Activated CD8-positive, alpha-beta memory T cell treated with anti-CD3 and anti-CD28 coated beads, Interleukin-2, amount 10 ng/mL, durations not matched to agents 7 days and 5 days (primary cell): ENCODE data around the gene RUNX1. TPM values are rescaled to one million over a fixed set of nuclear protein-coding genes. Genes with fewer than 3 reads are reported as not detected.
A peak's percentile ranks its signal among the peaks of the same experiment; 100 is the strongest.

Experiments
- ATAC-seq: fragments of 150-1000 bp; cut with Tn5 transposase; one replicate; pipeline ENCODE4 v1.10.0; 2021; ENCODE audit warnings: moderate library complexity
- CTCF ChIA-PET: fragments of 350-600 bp; sonication (Branson Sonifier 250); formaldehyde crosslinking; loops from one replicate; lab custom pipeline; 2021; ENCODE audit warnings: antibody characterized with exemption; lab: Charles Lee
- DNase-seq: peaks from one replicate; pipeline ENCODE4 v3.0.0-alpha.2; 2020
- H3K27ac Mint-ChIP-seq: one replicate; pipeline ENCODE4 v1.8.0; 2021; ENCODE audit warnings: mild to moderate bottlenecking, mixed read lengths
- H3K27me3 Mint-ChIP-seq: one replicate; pipeline ENCODE4 v1.8.0; 2021; ENCODE audit warnings: mixed read lengths
- H3K36me3 Mint-ChIP-seq: one replicate; pipeline ENCODE4 v1.8.0; 2021; ENCODE audit warnings: mild to moderate bottlenecking, mixed read lengths
- H3K4me1 Mint-ChIP-seq: one replicate; pipeline ENCODE4 v1.8.0; 2021; ENCODE audit warnings: mixed read lengths
- H3K4me3 Mint-ChIP-seq: one replicate; pipeline ENCODE4 v1.8.0; 2021; ENCODE audit warnings: mild to moderate bottlenecking, moderate library complexity, mixed read lengths
- H3K9me3 Mint-ChIP-seq: one replicate; pipeline ENCODE4 v1.8.0; 2022; ENCODE audit warnings: low read depth, mixed read lengths
- total RNA-seq, 2 experiments: library from RNA; stranded (reverse); gene quantifications; one replicate each; pipeline ENCODE4 v1.2.3, GENCODE V29; 2021

Gene RUNX1
- total RNA-seq, 2 experiments from 2014 or later, result 23.3 to 35.3 TPM

DNA sequence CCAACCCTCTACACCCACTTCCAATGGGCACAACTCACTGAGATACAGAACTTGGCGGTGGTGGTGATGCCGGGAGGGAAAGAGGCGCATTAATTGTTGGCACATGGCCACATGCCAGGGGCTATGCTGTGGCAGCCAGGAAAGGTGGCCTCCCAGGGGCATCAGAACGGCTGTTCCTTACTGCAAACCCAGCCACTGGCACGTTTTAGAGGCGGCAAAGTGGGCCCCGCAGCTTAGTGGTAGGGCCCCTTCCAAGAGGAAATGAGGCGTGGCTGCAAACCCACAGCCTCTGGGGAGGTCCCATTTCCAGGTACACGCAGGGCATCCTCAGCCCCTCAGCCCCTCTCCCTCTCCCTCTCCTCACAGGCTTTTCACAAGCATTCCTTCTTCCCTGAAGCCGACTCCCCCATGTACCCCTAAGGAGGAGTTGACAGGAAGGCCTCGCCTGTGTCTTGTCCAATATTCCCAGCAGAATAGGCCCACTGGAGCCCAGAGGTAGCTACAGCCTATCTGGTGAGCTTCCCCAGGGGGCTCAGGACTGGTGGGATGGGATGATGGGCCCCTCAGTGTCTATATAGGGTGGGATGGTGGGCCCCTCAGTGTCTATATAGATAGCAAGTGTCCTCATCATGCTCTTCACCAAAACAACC, 214.1 kb downstream of the RUNX1 start:
- CTCF ChIA-PET, result interaction anchor here (1.1 kb wide), 1 partner anchor 15 kb away, joined by 3 read pairs; no protein-coding TSS in a partner anchor
- Mint-ChIP-seq H3K4me1 (peaks cover 39% of the 10 kb centered on the region), H3K4me3 (no peak overlapping the region), H3K9me3 (no peaks in the 10 kb centered on the region), H3K27me3 (no peaks in the 10 kb centered on the region), H3K27ac (peak overlapping the region; percentile 68), H3K36me3 (peaks cover 44% of the 10 kb centered on the region)
- DNase-seq (peak; percentile 51), ATAC-seq (peak; percentile 47)

DNA sequence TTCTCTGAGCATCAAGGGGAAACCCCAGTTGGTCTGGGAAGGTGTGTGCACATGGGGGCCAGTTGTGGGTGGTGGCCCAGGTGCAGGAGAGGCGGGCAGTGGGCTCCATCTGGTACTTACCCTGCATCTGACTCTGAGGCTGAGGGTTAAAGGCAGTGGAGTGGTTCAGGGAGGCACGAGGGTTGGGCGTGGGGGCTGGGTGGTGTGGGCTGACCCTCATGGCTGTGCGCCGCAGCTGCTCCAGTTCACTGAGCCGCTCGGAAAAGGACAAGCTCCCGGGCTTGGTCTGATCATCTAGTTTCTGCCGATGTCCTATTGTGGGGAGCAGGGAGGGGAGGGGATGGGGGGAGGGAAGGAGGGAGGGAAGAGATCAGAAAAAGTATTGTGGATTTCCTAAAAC, 214.8 kb downstream of the RUNX1 start:
- Mint-ChIP-seq H3K9me3 (no peaks in the 10 kb centered on the region), H3K4me3 (no peak overlapping the region), H3K27me3 (no peaks in the 10 kb centered on the region), H3K27ac (no peak overlapping the region), H3K36me3 (peaks cover 44% of the 10 kb centered on the region), H3K4me1 (peaks cover 32% of the 10 kb centered on the region)
- ATAC-seq (no peak), DNase-seq (no peak)
- CTCF ChIA-PET, result no interaction called here

- H3K9me3 Mint-ChIP-seq, result no peaks in the 10 kb centered on the region
- no peak for ATAC-seq
- DNase-seq, result no peak
- peaks cover 27% of the 10 kb centered on the region for H3K4me1 Mint-ChIP-seq
- H3K27ac Mint-ChIP-seq, result no peak overlapping the region
- H3K27me3 Mint-ChIP-seq, result no peaks in the 10 kb centered on the region
- CTCF ChIA-PET, result no interaction called here
- no peak overlapping the region for H3K4me3 Mint-ChIP-seq
- H3K36me3 Mint-ChIP-seq, result peaks cover 45% of the 10 kb centered on the region
Measured at GRCh38 chr21:34833465-34833864, 215.6 kb downstream of the RUNX1 start.

DNA sequence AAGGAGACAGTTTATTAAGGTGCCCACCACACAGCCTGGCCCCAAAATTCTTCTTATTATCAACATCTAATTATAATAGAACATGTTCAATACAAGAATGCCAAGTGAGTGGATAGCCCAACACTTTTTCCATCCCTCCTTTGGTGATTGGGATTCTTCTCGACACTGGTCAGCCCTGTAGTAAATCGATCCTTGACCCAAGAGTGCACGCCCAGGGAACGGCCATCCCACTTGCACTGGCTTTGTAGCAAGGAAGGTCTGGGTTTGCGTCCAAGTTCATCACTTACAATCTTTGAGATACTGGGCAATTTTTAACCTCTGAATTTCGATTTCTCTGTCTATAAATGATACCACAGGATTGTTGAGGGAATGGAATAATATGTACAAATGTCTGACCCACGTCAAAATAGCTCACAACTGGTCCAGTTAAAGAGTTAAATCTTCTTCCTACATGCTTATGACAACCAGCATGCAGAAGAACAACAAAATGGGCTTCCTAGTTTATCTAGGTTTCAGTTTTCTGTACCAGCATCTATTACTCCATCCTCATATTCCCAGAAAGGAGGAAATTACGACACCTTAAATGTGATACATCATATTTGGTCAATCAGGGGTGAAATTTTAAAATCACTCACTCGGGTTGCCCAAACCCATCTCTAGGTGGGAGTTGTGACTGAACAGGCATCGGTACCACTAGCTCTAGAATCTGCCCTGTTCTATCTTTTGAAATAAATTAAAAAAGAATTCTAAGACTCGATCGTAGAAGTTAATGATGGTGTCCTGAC, 218.5 kb downstream of the RUNX1 start:
- CTCF ChIA-PET, result no interaction called here
- peaks cover 62% of the 10 kb centered on the region for H3K36me3 Mint-ChIP-seq
- no peak for ATAC-seq
- no peak for DNase-seq
- no peak overlapping the region for H3K4me3 Mint-ChIP-seq
- peaks cover 4% of the 10 kb centered on the region for H3K9me3 Mint-ChIP-seq
- H3K27me3 Mint-ChIP-seq, result no peaks in the 10 kb centered on the region
- H3K4me1 Mint-ChIP-seq, result peaks cover 24% of the 10 kb centered on the region
- no peak overlapping the region for H3K27ac Mint-ChIP-seq

- ATAC-seq (no peak), DNase-seq (no peak)
- no peaks in the 10 kb centered on the region for H3K27me3 Mint-ChIP-seq
- H3K27ac Mint-ChIP-seq, result no peak overlapping the region
- H3K36me3 Mint-ChIP-seq, result peaks cover 64% of the 10 kb centered on the region
- CTCF ChIA-PET, result no interaction called here
- H3K9me3 Mint-ChIP-seq, result peaks cover 4% of the 10 kb centered on the region
- peaks cover 13% of the 10 kb centered on the region for H3K4me1 Mint-ChIP-seq
- no peak overlapping the region for H3K4me3 Mint-ChIP-seq
Measured at GRCh38 chr21:34827445-34828235, 221.5 kb downstream of the RUNX1 start.

DNA sequence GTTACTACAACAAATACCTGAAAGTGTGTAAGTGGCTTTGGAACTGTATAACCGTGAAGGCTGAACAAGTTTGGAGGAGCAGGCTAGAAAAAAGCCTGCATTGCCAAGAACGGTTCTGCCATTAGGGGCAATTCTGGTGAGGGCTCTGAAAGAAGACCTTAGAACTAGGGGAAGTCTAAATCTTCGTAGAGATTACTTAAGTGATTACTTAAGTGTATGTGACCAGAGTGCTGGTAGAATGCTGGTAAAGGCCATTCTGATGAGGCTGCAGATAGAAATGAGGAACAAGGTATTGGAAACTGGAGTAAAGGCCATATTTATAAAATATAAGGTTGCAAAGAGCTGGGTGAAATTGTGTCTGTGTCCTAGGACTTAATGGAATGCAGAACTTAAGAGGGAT, 222.3 kb downstream of the RUNX1 start:
- Mint-ChIP-seq H3K9me3 (peaks cover 4% of the 10 kb centered on the region), H3K4me3 (no peak overlapping the region), H3K4me1 (peaks cover 13% of the 10 kb centered on the region), H3K27me3 (no peaks in the 10 kb centered on the region), H3K27ac (no peak overlapping the region), H3K36me3 (peaks cover 57% of the 10 kb centered on the region)
- CTCF ChIA-PET, result no interaction called here
- DNase-seq (no peak), ATAC-seq (no peak)

DNA sequence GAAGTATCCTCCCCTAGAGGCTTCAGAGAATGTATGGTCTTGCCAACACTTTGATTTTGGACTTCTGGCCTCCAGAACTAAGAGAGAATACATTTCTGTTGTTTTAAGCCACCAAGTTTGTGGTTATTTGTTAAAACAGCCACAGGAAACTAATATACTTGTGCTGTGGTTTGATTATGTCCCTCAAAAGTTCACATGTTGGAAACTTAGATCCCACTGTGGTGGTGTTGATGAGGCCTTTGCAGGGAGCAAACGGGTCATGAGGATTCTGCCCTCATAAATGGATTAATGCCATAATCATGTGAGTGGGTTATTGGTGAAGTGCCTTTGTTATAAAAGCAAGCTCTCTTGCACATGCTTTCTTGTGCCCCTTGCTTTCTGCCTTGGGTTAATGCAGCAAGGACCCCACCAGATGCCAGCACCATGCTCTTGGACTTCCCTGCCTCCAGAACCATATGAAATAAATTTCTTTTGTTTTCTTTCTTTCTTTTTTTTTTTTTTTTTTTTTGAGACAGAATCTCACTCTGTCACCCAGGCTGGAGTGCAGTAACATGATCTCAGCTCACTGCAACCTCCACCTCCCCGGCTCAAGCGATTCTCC, 223.1 kb downstream of the RUNX1 start:
- no peak overlapping the region for H3K27ac Mint-ChIP-seq
- peaks cover 4% of the 10 kb centered on the region for H3K9me3 Mint-ChIP-seq
- no peak overlapping the region for H3K4me3 Mint-ChIP-seq
- ATAC-seq (no peak), DNase-seq (no peak)
- peaks cover 54% of the 10 kb centered on the region for H3K36me3 Mint-ChIP-seq
- H3K4me1 Mint-ChIP-seq, result peaks cover 13% of the 10 kb centered on the region
- CTCF ChIA-PET, result no interaction called here
- no peaks in the 10 kb centered on the region for H3K27me3 Mint-ChIP-seq

- no peak for DNase-seq
- no peak for ATAC-seq
- Mint-ChIP-seq H3K9me3 (peaks cover 4% of the 10 kb centered on the region), H3K27ac (no peak overlapping the region), H3K4me3 (no peak overlapping the region), H3K36me3 (peaks cover 52% of the 10 kb centered on the region), H3K27me3 (no peaks in the 10 kb centered on the region), H3K4me1 (peaks cover 13% of the 10 kb centered on the region)
- CTCF ChIA-PET, result no interaction called here
Measured at GRCh38 chr21:34825101-34825500, 224.0 kb downstream of the RUNX1 start.

GRCh38 chr21:34824314-34824713, 224.8 kb downstream of the RUNX1 start:
- Mint-ChIP-seq H3K4me1 (peaks cover 13% of the 10 kb centered on the region), H3K27ac (no peak overlapping the region), H3K4me3 (no peak overlapping the region), H3K36me3 (peaks cover 47% of the 10 kb centered on the region), H3K9me3 (peaks cover 4% of the 10 kb centered on the region), H3K27me3 (no peaks in the 10 kb centered on the region)
- DNase-seq, result no peak
- CTCF ChIA-PET, result no interaction called here
- no peak for ATAC-seq

- H3K27me3 Mint-ChIP-seq, result no peaks in the 10 kb centered on the region
- H3K4me1 Mint-ChIP-seq, result peaks cover 13% of the 10 kb centered on the region
- DNase-seq (no peak), ATAC-seq (no peak)
- H3K36me3 Mint-ChIP-seq, result peaks cover 37% of the 10 kb centered on the region
- peaks cover 4% of the 10 kb centered on the region for H3K9me3 Mint-ChIP-seq
- CTCF ChIA-PET, result no interaction called here
- H3K4me3 Mint-ChIP-seq, result no peak overlapping the region
- H3K27ac Mint-ChIP-seq, result no peak overlapping the region
Measured at GRCh38 chr21:34822942-34823341, 226.2 kb downstream of the RUNX1 start.

GRCh38 chr21:34822168-34822567, 226.9 kb downstream of the RUNX1 start:
- ATAC-seq (no peak), DNase-seq (no peak)
- Mint-ChIP-seq H3K27ac (no peak overlapping the region), H3K27me3 (no peaks in the 10 kb centered on the region), H3K4me1 (peaks cover 12% of the 10 kb centered on the region), H3K36me3 (peaks cover 30% of the 10 kb centered on the region), H3K9me3 (peaks cover 4% of the 10 kb centered on the region), H3K4me3 (no peak overlapping the region)
- CTCF ChIA-PET, result no interaction called here

DNA sequence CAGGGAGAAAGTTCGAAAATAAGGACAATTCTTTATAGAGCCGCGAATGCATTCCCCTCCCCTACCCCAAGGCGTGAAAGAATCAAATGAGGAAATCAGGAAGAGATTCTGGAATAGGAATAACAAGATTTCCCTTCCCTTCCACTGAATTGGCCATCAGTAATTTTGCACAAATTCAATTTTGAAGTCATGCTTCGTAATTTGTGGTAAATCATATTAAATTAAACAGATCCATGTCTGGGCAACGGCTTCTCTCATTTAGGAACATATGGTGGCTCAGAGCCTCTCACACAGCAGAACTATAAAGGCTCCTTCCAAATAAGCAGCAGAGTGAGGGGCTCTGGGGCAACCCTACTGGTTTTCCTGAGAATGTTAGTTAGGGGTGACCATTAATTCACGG, 227.4 kb downstream of the RUNX1 start:
- CTCF ChIA-PET, result no interaction called here
- ATAC-seq, result no peak
- H3K9me3 Mint-ChIP-seq, result no peaks in the 10 kb centered on the region
- no peak for DNase-seq
- no peaks in the 10 kb centered on the region for H3K27me3 Mint-ChIP-seq
- no peak overlapping the region for H3K27ac Mint-ChIP-seq
- peaks cover 26% of the 10 kb centered on the region for H3K36me3 Mint-ChIP-seq
- peaks cover 7% of the 10 kb centered on the region for H3K4me1 Mint-ChIP-seq
- no peak overlapping the region for H3K4me3 Mint-ChIP-seq

DNA sequence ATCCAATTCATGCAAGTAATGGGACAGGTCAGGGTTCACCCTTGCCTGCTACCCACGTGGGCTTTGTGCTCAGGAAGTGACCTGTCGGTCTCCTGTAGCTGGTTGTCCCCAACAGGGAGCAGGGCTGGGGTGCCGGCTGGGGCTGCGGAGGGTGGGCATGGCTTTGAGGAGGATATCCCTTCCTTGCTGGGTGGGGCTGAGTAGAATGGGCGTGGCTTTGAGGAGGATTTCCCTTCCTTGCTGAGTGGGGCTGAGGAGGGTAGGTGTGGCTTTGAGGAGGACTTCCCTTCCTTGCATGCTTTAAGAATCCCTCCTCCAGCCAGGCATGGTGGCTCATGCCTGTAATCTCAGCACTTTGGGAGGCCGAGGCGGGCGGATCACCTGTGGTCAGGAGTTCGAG, 229.1 kb downstream of the RUNX1 start:
- DNase-seq (no peak), ATAC-seq (no peak)
- Mint-ChIP-seq H3K4me1 (no peaks in the 10 kb centered on the region), H3K9me3 (no peaks in the 10 kb centered on the region), H3K27ac (no peak overlapping the region), H3K4me3 (no peak overlapping the region), H3K36me3 (peaks cover 22% of the 10 kb centered on the region), H3K27me3 (no peaks in the 10 kb centered on the region)
- CTCF ChIA-PET, result interaction anchor here (1.1 kb wide), 1 partner anchor 15 kb away, joined by 3 read pairs; no protein-coding TSS in a partner anchor
